ENCODE results near the gene RAB8B. TPM values are rescaled to one million over a fixed set of nuclear protein-coding genes. Genes with fewer than 3 reads are reported as not detected.

The RAB8B gene
- polyA plus RNA-seq, 4 donors: 9.8 to 19.6 (median 13.9) TPM

- DNase-seq (peak; percentile 62 to 81), FAIRE-seq (no peak)
- H3K27ac ChIP-seq (ENCODE audit: low read depth in 1 of 3, low read length in 2 of 3): peak overlapping the region in 1 of 3 donors; percentile 19
- H3K27me3 ChIP-seq (ENCODE audit: control insufficient read depth in 3 of 3, insufficient read depth in 3 of 3, low read length in 3 of 3): peaks cover 0 to 4% (median 0%) of the 10 kb centered on the region in 3 donors
- WGBS, 3 donors: 40 to 80% (median 61%) methylated on average over 5 of the region's 5 CpGs
- no peaks in the 10 kb centered on the region for H3K36me3 ChIP-seq (ENCODE audit: control insufficient read depth in 3 of 3, insufficient read depth in 2 of 3, low read depth in 1 of 3, low read length in 3 of 3)
- H3K4me1 ChIP-seq (ENCODE audit: control insufficient read depth in 3 of 3, insufficient read depth in 2 of 3, low read depth in 1 of 3, low read length in 2 of 3): peaks cover 4 to 18% (median 4%) of the 10 kb centered on the region in 3 donors
- no peaks in the 10 kb centered on the region for H3K9me3 ChIP-seq (ENCODE audit: control insufficient read depth in 2 of 2, insufficient read depth in 1 of 2, low read depth in 1 of 2, low read length in 1 of 2)
- no peak overlapping the region for H3K4me3 ChIP-seq (ENCODE audit: low read depth in 1 of 3, low read length in 3 of 3)
Measured at GRCh38 chr15:63187589-63188226, 1.7 kb upstream of the RAB8B start.

DNA sequence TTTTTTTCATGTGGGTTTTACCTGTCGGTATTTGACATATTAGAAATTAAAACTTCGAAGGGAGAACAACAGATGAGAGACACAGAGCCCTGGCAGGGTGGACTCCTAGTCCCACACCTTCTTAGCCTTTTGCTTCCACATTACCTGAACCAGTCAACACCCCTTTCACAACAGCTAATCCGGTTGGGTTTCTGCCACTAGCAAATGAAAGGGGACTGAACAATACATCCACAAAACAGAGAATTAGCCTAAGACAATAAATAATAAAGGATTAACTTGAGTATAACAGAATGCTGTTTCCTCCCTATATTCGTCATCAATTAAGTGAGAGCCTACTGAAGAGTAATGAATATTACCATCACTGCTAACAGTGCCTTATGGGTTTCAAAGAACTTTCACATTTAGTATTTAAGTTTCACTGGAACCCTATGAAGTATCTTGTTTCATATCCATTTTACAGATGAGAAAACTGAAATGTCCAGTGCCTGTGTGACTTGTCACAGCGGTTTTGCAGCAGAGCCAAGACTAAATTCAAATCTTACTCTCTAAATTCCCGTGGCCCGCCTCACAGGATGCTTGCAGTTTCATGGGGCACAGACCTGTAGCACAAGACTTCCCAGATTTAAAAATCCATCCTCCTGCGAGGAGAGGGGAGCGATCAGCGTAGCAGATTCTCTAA is 1.0 kb upstream of the RAB8B start:
- peak overlapping the region; percentile 50 to 61 (median 57) for H3K4me3 ChIP-seq (ENCODE audit: low read depth in 1 of 3, low read length in 3 of 3)
- peak overlapping the region; percentile 35 to 62 (median 47) for H3K27ac ChIP-seq (ENCODE audit: low read depth in 1 of 3, low read length in 2 of 3)
- 30 to 35% (median 34%) methylated on average over 10 of the region's 10 CpGs for WGBS, 3 donors

DNA sequence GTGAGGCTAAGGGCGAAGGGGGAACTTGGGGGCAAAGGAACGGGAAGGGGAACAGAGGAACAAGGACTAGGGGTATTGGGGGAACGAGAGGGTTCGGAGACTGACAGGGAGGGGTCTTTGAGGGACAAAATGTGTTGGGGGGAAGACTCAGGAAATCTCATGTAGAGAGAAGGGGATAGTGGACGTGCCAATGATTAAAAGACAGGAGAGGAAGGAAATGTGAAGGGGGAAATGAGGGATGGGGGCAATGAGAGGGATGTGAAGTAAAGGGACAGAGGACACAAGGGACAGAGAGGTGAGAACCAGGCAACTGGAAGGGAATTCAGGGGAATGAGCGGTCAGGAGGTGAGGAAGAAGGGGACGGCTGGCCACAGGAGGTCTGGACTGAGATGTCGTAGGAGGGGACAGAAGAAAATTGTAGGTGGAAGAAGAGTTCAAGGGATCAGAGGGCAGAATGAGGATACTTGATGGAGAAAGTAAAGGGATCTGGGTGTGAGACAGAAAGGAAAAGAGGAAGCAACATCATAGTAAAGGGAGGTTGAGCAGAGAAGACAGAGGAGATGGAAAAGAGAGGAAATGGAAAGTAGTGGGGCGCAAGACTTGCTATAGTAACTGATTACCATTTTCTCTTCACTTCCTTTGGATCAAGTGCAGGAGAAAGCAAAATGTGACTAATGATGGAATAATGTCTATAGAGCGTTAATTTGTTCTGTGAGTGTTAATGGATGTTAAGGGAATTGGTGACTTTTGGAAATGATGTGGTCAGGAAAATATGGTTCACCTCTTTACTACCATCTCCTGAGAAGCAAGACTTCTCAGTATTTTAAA is 749 bp downstream of the RAB8B start:
- H3K36me3 ChIP-seq (ENCODE audit: control insufficient read depth in 3 of 3, insufficient read depth in 2 of 3, low read depth in 1 of 3, low read length in 3 of 3): no peaks in the 10 kb centered on the region
- peaks cover 4 to 21% (median 4%) of the 10 kb centered on the region in 3 donors for H3K4me1 ChIP-seq (ENCODE audit: control insufficient read depth in 3 of 3, insufficient read depth in 2 of 3, low read depth in 1 of 3, low read length in 2 of 3)
- peak overlapping the region; percentile 76 to 87 (median 76) for H3K27ac ChIP-seq (ENCODE audit: low read depth in 1 of 3, low read length in 2 of 3)
- WGBS, 3 donors: 3 to 7% (median 4%) methylated on average over 10 of the region's 10 CpGs
- peak; percentile 38 to 57 for DNase-seq
- H3K27me3 ChIP-seq (ENCODE audit: control insufficient read depth in 3 of 3, insufficient read depth in 3 of 3, low read length in 3 of 3): peaks cover 0 to 4% (median 0%) of the 10 kb centered on the region in 3 donors
- no peak for FAIRE-seq
- H3K4me3 ChIP-seq (ENCODE audit: low read depth in 1 of 3, low read length in 3 of 3): peak overlapping the region; percentile 86 to 95 (median 88)
- no peaks in the 10 kb centered on the region for H3K9me3 ChIP-seq (ENCODE audit: control insufficient read depth in 2 of 2, insufficient read depth in 1 of 2, low read depth in 1 of 2, low read length in 1 of 2)

More for the DNA sequence above, 1.0 kb upstream of the RAB8B start:
- H3K36me3 ChIP-seq (ENCODE audit: control insufficient read depth in 3 of 3, insufficient read depth in 2 of 3, low read depth in 1 of 3, low read length in 3 of 3): no peaks in the 10 kb centered on the region
- DNase-seq (no peak), FAIRE-seq (no peak)
- H3K9me3 ChIP-seq (ENCODE audit: control insufficient read depth in 2 of 2, insufficient read depth in 1 of 2, low read depth in 1 of 2, low read length in 1 of 2): no peaks in the 10 kb centered on the region
- peaks cover 0 to 4% (median 0%) of the 10 kb centered on the region in 3 donors for H3K27me3 ChIP-seq (ENCODE audit: control insufficient read depth in 3 of 3, insufficient read depth in 3 of 3, low read length in 3 of 3)
- H3K4me1 ChIP-seq (ENCODE audit: control insufficient read depth in 3 of 3, insufficient read depth in 2 of 3, low read depth in 1 of 3, low read length in 2 of 3): peaks cover 4 to 18% (median 4%) of the 10 kb centered on the region in 3 donors

DNA sequence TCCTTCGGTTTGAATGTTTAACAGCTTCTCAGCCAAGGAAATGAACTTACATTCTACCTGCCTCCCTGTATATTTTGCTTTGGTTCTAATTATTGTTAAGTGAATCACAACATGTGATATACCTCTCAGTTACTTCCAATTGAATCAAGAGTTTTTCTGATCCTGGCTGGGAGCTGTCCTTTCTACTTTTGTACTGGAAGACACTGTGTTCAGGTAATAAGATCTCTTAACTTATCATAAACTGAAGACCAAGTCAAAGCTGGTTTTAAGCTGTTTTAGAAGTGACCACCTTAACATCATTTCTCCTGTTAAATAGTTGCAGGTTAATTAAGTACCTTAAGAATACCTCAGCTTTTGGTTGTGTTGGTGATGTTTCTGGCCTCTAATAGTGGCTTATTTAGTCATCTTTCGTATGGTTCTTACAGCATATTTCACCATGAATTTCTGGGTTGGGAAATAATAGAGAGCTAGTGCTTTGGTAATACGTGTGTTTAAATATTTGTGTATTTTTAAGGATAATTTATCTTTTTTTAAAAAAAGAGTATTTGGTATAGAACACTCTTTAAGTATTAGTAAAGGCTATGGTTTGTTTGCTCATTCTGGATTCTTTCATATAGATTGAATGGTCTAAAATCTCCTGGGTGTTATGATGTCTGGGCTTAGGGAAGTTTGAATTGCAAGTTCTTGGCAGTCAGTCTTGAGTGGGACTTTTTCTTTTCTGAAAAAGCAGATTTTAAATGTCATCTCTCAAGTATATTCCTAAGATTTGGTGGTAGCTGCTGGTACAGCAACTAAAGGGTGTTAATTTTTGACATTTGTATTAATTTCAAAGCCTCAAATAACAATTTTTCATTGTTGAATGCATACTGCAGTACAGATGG is 1.6 kb downstream of the RAB8B start:
- DNase-seq (no peak), FAIRE-seq (no peak)
- Histone ChIP-seq H3K27me3 (ENCODE audit: control insufficient read depth in 3 of 3, insufficient read depth in 3 of 3, low read length in 3 of 3) (peaks cover 0 to 4% (median 0%) of the 10 kb centered on the region in 3 donors), H3K36me3 (ENCODE audit: control insufficient read depth in 3 of 3, insufficient read depth in 2 of 3, low read depth in 1 of 3, low read length in 3 of 3) (no peaks in the 10 kb centered on the region), H3K4me3 (ENCODE audit: low read depth in 1 of 3, low read length in 3 of 3) (peak overlapping the region in 2 of 3 donors; percentile 88 to 95), H3K4me1 (ENCODE audit: control insufficient read depth in 3 of 3, insufficient read depth in 2 of 3, low read depth in 1 of 3, low read length in 2 of 3) (peaks cover 7 to 24% (median 12%) of the 10 kb centered on the region in 3 donors), H3K27ac (ENCODE audit: low read depth in 1 of 3, low read length in 2 of 3) (peak overlapping the region; percentile 8 to 76 (median 41)), H3K9me3 (ENCODE audit: control insufficient read depth in 2 of 2, insufficient read depth in 1 of 2, low read depth in 1 of 2, low read length in 1 of 2) (no peaks in the 10 kb centered on the region)
- 38 to 71% (median 58%) methylated on average over 3 of the region's 3 CpGs for WGBS, 3 donors

DNA sequence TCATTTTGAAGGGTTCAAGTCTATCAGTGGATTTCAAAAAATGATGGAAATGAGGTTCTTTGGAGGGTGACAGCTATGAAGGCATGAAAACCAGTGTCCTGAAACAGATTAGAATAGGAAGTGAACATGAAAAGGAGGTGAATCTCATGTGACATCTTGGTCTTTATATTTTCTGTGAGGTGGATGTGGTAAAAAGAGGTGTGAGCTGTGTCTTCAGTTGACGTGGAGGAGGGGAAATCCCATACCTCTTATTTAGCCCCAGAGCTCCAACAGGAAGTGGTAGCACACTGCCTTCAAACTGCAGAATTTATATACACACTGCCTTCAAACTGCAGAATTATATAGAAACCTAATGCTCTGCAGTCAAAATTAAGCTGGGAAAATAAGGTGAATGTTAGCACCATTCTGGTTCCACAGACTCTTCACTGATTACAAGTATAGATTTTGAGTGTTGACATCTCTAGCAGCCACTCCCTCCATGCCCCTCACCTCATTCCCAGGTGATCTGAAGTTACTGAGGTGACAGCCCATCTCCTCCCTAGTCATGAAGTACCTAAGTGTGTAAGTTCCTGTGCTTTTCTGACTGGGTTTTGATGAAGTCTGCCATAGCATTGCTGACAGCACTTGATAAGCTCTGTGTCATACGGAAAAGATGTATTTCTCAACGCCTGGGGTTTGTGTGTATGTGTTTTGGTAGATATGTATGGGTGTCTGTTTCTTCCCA is 2.7 kb downstream of the RAB8B start:
- H3K9me3 ChIP-seq (ENCODE audit: control insufficient read depth in 2 of 2, insufficient read depth in 1 of 2, low read depth in 1 of 2, low read length in 1 of 2): no peaks in the 10 kb centered on the region
- H3K4me1 ChIP-seq (ENCODE audit: control insufficient read depth in 3 of 3, insufficient read depth in 2 of 3, low read depth in 1 of 3, low read length in 2 of 3): peaks cover 7 to 24% (median 16%) of the 10 kb centered on the region in 3 donors
- H3K4me3 ChIP-seq (ENCODE audit: low read depth in 1 of 3, low read length in 3 of 3): no peak overlapping the region
- peak overlapping the region in 1 of 3 donors; percentile 67 for H3K27ac ChIP-seq (ENCODE audit: low read depth in 1 of 3, low read length in 2 of 3)
- DNase-seq (peak; percentile 17 to 67), FAIRE-seq (no peak)
- peaks cover 0 to 4% (median 0%) of the 10 kb centered on the region in 3 donors for H3K27me3 ChIP-seq (ENCODE audit: control insufficient read depth in 3 of 3, insufficient read depth in 3 of 3, low read length in 3 of 3)
- no peaks in the 10 kb centered on the region for H3K36me3 ChIP-seq (ENCODE audit: control insufficient read depth in 3 of 3, insufficient read depth in 2 of 3, low read depth in 1 of 3, low read length in 3 of 3)
- WGBS, 3 donors: 51 to 76% (median 60%) methylated on average over 3 of the region's 3 CpGs

GRCh38 chr15:63192619-63193206 is 3.3 kb downstream of the RAB8B start:
- Histone ChIP-seq H3K9me3 (ENCODE audit: control insufficient read depth in 2 of 2, insufficient read depth in 1 of 2, low read depth in 1 of 2, low read length in 1 of 2) (no peaks in the 10 kb centered on the region), H3K36me3 (ENCODE audit: control insufficient read depth in 3 of 3, insufficient read depth in 2 of 3, low read depth in 1 of 3, low read length in 3 of 3) (peaks cover 0 to 4% (median 4%) of the 10 kb centered on the region in 3 donors), H3K27ac (ENCODE audit: low read depth in 1 of 3, low read length in 2 of 3) (peak overlapping the region in 1 of 3 donors; percentile 38), H3K4me3 (ENCODE audit: low read depth in 1 of 3, low read length in 3 of 3) (no peak overlapping the region), H3K4me1 (ENCODE audit: control insufficient read depth in 3 of 3, insufficient read depth in 2 of 3, low read depth in 1 of 3, low read length in 2 of 3) (peaks cover 7 to 24% (median 19%) of the 10 kb centered on the region in 3 donors), H3K27me3 (ENCODE audit: control insufficient read depth in 3 of 3, insufficient read depth in 3 of 3, low read length in 3 of 3) (peaks cover 0 to 4% (median 0%) of the 10 kb centered on the region in 3 donors)
- DNase-seq (no peak), FAIRE-seq (no peak)
- 73 to 84% (median 78%) methylated on average over 5 of the region's 5 CpGs for WGBS, 3 donors

DNA sequence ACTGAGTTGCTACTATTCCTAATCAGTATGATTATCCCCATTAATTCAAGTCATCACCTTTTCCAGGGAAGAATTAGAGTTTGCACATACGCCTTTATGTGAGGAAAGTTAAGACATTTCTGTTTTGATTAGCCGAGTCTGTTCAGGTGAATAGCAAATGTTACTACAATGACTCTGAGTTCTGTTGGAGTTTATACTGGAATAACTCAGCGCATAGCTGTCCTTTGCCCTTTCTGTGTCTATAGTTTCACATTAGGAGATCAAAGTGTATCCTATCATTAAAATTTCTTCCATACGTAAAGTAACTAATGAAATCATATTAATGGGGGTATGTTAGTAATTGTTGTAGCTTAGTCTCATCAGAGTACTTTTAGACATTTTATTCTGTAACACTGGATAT is 4.9 kb downstream of the RAB8B start:
- WGBS, 3 donors: 10 to 32% (median 18%) methylated on average over 4 of the region's 4 CpGs
- Histone ChIP-seq H3K4me3 (ENCODE audit: low read depth in 1 of 3, low read length in 3 of 3) (peak overlapping the region in 1 of 3 donors; percentile 19), H3K27me3 (ENCODE audit: control insufficient read depth in 3 of 3, insufficient read depth in 3 of 3, low read length in 3 of 3) (no peaks in the 10 kb centered on the region), H3K9me3 (ENCODE audit: control insufficient read depth in 2 of 2, insufficient read depth in 1 of 2, low read depth in 1 of 2, low read length in 1 of 2) (no peaks in the 10 kb centered on the region), H3K36me3 (ENCODE audit: control insufficient read depth in 3 of 3, insufficient read depth in 2 of 3, low read depth in 1 of 3, low read length in 3 of 3) (peaks cover 0 to 4% (median 4%) of the 10 kb centered on the region in 3 donors), H3K4me1 (ENCODE audit: control insufficient read depth in 3 of 3, insufficient read depth in 2 of 3, low read depth in 1 of 3, low read length in 2 of 3) (peaks cover 7 to 21% (median 16%) of the 10 kb centered on the region in 3 donors), H3K27ac (ENCODE audit: low read depth in 1 of 3, low read length in 2 of 3) (peak overlapping the region; percentile 46 to 73 (median 52))
- FAIRE-seq: peak; percentile 15
- DNase-seq: peak; percentile 41 to 76
